ENCODE measurements around the gene TOM1L1.

Gene TOM1L1

GRCh38 chr17:54950116-54950515 lies 49.5 kb downstream of the TOM1L1 start:
- no peak for DNase-seq

GRCh38 chr17:54951286-54951685 lies 50.6 kb downstream of the TOM1L1 start:
- DNase-seq, result no peak

GRCh38 chr17:54956791-54957190 lies 56.1 kb downstream of the TOM1L1 start:
- no peak for DNase-seq

- peak; percentile 31 for DNase-seq
Measured at GRCh38 chr17:54967621-54968261, 67.1 kb downstream of the TOM1L1 start.

- peak; percentile 92 for DNase-seq
Measured at GRCh38 chr17:54968262-54968987, 67.8 kb downstream of the TOM1L1 start, which contains the start of the genes COX11 and STXBP4. COX11 (minus strand) TSS chr17:54968654; CDS start chr17:54968646, 8 bp downstream. STXBP4 (plus strand) TSS chr17:54968765; CDS start chr17:54986220, 17,455 bp downstream.

- DNase-seq, result no peak
Measured at GRCh38 chr17:54968988-54969332, 68.3 kb downstream of the TOM1L1 start.

GRCh38 chr17:54969658-54970572 lies 69.3 kb downstream of the TOM1L1 start:
- no peak for DNase-seq

- DNase-seq, result no peak
Measured at GRCh38 chr17:54971147-54971546, 70.5 kb downstream of the TOM1L1 start.

- no peak for DNase-seq
Measured at GRCh38 chr17:54971901-54972300, 71.2 kb downstream of the TOM1L1 start.

GRCh38 chr17:54972406-54973138 lies 71.9 kb downstream of the TOM1L1 start:
- DNase-seq, result no peak

- no peak for DNase-seq
Measured at GRCh38 chr17:54974759-54975158, 74.1 kb downstream of the TOM1L1 start.

- no peak for DNase-seq
Measured at GRCh38 chr17:54976316-54976715, 75.7 kb downstream of the TOM1L1 start.

GRCh38 chr17:54977744-54978143 lies 77.1 kb downstream of the TOM1L1 start:
- no peak for DNase-seq

- no peak for DNase-seq
Measured at GRCh38 chr17:54979657-54980056, 79.0 kb downstream of the TOM1L1 start.

GRCh38 chr17:54980375-54980774 lies 79.7 kb downstream of the TOM1L1 start:
- no peak for DNase-seq

GRCh38 chr17:54982399-54982798 lies 81.7 kb downstream of the TOM1L1 start:
- no peak for DNase-seq

GRCh38 chr17:54983260-54983659 lies 82.6 kb downstream of the TOM1L1 start:
- DNase-seq, result no peak

- DNase-seq, result no peak
Measured at GRCh38 chr17:54985476-54985875, 84.8 kb downstream of the TOM1L1 start.

- no peak for DNase-seq
Measured at GRCh38 chr17:54990118-54990517, 89.5 kb downstream of the TOM1L1 start.

GRCh38 chr17:54991567-54991966 lies 90.9 kb downstream of the TOM1L1 start:
- no peak for DNase-seq

- no peak for DNase-seq
Measured at GRCh38 chr17:54992797-54993639, 92.4 kb downstream of the TOM1L1 start.

GRCh38 chr17:54996441-54996840 lies 95.8 kb downstream of the TOM1L1 start:
- no peak for DNase-seq

All from stimulated activated CD8-positive, alpha-beta memory T cell treated with anti-CD3 and anti-CD28 coated beads, Interleukin-4, amount 100 ng/mL, for 48 hours (primary cell).